SK-MEL-5 (cell line): ENCODE results near the gene PERM1. TPM values are rescaled to one million over a fixed set of nuclear protein-coding genes. Genes with fewer than 3 reads are reported as not detected.
"Not testable (repeated sequence)": the region's sequence is repeated elsewhere in the genome, so short reads cannot be mapped to it uniquely, and the experiment has no call there.

Source experiments
- DNase-seq: peaks from one replicate; pipeline ENCODE4 v3.0.0-alpha.2; 2016; ENCODE audit warnings: low read depth, low spot score
- in situ Hi-C: cut with HindIII; loops from 2 replicates; pipeline ENCODE4 v1.10.0; 2016; ENCODE audit warnings: low sequenced_read_pairs, high pct_unique_total_duplicates, low pct_unique_long_range_greater_than_20kb
- polyA plus RNA-seq, 2 experiments: library from polyadenylated mRNA; depleted of rRNA; stranded (reverse); fragments of >200 nt; gene quantifications; 2 replicates each; pipeline ENCODE4 v1.2.3, GENCODE V29; 2015
- total RNA-seq: library from RNA; depleted of rRNA; stranded (reverse); fragments of >200 nt; shearing (Covaris generic); gene quantifications from 2 replicates; pipeline ENCODE4 v1.2.3, GENCODE V29; 2014; rRNA removed

PERM1 gene, protein sequence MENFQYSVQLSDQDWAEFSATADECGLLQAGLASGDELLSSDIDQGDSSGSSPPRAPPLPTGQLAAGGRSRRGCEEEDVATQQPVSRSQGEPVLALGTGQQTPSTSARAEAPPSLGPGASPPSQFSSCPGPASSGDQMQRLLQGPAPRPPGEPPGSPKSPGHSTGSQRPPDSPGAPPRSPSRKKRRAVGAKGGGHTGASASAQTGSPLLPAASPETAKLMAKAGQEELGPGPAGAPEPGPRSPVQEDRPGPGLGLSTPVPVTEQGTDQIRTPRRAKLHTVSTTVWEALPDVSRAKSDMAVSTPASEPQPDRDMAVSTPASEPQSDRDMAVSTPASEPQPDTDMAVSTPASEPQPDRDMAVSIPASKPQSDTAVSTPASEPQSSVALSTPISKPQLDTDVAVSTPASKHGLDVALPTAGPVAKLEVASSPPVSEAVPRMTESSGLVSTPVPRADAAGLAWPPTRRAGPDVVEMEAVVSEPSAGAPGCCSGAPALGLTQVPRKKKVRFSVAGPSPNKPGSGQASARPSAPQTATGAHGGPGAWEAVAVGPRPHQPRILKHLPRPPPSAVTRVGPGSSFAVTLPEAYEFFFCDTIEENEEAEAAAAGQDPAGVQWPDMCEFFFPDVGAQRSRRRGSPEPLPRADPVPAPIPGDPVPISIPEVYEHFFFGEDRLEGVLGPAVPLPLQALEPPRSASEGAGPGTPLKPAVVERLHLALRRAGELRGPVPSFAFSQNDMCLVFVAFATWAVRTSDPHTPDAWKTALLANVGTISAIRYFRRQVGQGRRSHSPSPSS
- 0.85 and 1.3 TPM in 2 replicates for total RNA-seq
- 0.42 and 0.81 TPM in 2 replicates for polyA plus RNA-seq (2015; cell fraction: cytosol; rRNA removed)
- 0.60 TPM in 1 of 2 replicates, not detected in the other for polyA plus RNA-seq (2015; cell fraction: nucleus; rRNA removed)

GRCh38 chr1:981955-982558, at the start of gene PERM1:
Gene PERM1, minus strand, starts transcription at chr1:982093. Its CDS starts 1,064 bp downstream, at chr1:981029.
- no peak for DNase-seq
- in situ Hi-C loops: no loop called here

GRCh38 chr1:1030867-1031658, 49.2 kb upstream of the PERM1 start:
- DNase-seq: peak; percentile 56
- in situ Hi-C loops: not testable (repeated sequence)

DNA sequence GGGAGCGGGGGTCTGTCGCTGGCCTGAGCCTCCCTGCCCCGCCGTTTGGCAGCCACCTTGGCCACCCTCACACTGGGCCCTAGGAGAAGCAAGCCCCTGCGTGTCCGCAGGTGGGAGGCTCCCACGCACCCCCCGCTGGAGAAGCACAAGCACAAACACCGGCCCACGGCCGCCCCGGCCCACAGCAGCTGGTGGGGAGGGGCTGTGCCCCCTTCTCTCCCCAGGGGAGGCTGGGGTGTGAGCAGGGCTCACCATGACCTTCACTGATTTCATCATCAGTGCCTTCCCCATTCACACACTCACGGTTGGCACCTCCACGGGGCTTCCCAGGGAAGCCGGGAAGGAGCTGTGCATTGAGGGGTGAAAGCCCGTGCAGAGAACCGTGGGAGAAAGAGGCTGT, 45.9 kb upstream of the PERM1 start:
- DNase-seq: no peak
- in situ Hi-C loops: no loop called here

DNA sequence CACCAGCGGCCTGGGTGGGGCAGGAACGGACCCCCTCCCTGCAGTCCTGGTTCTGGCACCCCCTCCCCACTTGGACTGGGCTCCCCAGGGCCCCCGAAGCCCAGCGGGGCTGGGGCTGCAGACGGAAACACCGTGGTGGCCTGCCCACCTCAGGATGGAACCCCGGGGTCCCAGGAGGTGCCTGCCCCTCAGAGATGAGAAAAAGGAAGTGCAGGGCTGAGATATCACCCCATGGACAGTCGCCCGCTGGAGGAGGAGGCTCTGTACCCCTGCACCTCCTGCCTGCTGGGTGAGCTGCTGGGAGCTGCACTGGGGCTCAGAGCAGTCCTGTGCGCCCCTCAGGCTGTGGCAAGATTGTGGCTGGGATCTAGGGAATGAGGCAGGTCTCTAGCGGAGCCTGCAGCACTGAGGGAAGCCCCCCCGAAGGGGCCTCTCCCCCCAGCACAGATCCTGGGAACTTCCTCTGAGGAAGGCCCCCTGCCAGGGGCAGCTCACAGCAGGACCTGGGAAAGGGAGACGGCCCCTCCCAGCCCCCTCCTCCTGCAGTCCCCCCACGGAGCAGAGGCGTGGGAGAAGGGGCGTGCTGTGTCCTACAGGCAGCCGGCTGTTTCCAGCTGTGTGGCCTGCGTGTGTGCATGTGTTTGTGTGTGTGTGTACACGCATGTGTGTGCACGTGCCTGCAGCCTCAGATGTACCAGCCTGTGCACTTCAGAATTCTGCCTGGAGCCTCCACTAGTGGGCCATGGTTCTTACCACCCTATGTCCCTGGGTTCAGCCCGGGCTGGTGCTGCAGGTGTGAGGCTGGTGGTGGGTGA, 44.9 kb upstream of the PERM1 start:
- no peak for DNase-seq
- in situ Hi-C loops: no loop called here

- in situ Hi-C loops: no loop called here
- DNase-seq: no peak
These were observed 43.8 kb upstream of the PERM1 start for GRCh38 chr1:1025730-1026129.

GRCh38 chr1:1024771-1025699, 43.1 kb upstream of the PERM1 start:
- in situ Hi-C loops: no loop called here
- DNase-seq: no peak

GRCh38 chr1:1024149-1024770, 42.4 kb upstream of the PERM1 start:
- in situ Hi-C loops: no loop called here

DNA sequence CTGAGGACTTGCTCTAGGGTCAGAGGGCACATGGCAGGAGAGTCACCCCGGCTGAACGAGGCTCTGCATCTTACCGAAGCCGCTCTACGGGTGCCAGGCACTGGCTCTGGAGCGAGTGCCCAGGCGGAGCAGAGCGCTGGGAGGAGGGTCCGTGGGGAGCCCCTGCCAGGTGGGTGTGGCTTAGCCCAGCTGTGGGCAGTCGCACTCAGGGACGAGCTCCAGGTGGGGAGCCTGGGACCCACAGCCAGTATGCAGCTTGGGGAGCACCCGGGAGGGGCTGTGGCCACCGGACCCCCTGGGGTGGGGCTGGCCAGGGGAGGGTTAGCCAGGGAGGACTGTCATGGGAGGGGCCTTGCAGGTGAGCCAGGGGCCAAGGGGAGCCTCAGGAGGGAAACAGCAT, 41.8 kb upstream of the PERM1 start:
- in situ Hi-C loops: no loop called here
- DNase-seq: no peak

More at GRCh38 chr1:1024149-1024770, 42.4 kb upstream of the PERM1 start:
- DNase-seq: no peak

DNA sequence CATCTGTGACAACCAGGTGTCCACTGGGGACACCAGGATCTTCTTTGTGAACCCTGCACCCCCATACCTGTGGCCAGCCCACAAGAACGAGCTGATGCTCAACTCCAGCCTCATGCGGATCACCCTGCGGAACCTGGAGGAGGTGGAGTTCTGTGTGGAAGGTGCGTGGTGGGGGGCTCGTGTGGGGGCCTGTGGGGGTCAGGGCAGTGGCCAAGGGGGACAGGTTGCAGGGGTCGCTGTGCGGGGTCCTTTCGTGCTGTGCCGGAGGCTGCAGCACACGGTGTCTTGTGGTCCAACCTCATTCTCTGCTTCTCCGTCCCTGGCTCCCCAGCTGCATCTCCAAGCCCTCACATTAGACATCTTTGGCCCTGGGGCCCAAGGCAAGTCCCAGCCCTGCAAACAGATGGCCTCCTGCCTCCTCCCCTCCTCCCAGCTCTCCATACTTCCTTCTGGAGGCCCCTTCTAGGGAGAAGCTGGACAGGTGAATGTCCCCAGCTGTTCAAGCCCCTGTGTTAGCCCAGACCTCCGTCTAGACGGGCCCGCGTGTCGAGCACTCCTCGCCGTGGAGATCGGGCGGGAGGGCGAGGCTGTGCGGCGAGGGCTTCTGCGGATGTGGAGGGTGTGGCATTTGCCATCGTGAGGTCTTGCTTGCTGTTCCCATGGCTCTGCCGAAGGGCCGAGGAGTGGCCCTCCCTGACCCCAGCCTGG, 40.6 kb upstream of the PERM1 start:
- DNase-seq: no peak
- in situ Hi-C loops: no loop called here

DNA sequence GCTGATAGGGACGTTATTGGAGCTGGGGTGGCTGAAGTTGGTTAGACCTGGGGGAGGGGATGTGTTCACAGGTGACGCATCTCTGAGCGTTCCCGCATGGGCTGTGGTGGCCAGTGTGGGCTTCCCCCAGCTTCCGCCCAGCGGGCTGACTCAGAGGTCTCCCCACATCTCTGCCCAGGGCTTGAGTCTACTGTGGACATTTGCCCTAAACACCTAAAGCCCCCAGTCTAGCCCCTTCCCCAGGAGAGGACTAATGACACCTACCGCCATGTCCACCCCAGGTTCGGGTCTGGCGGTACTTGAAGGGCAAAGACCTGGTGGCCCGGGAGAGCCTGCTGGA, 40.0 kb upstream of the PERM1 start:
- no peak for DNase-seq
- in situ Hi-C loops: no loop called here

- DNase-seq: peak; percentile 33
- in situ Hi-C loops: no loop called here
These were observed 39.4 kb upstream of the PERM1 start for GRCh38 chr1:1021010-1021919.

- no peak for DNase-seq
- in situ Hi-C loops: no loop called here
These were observed 38.6 kb upstream of the PERM1 start for GRCh38 chr1:1020415-1021009.

DNA sequence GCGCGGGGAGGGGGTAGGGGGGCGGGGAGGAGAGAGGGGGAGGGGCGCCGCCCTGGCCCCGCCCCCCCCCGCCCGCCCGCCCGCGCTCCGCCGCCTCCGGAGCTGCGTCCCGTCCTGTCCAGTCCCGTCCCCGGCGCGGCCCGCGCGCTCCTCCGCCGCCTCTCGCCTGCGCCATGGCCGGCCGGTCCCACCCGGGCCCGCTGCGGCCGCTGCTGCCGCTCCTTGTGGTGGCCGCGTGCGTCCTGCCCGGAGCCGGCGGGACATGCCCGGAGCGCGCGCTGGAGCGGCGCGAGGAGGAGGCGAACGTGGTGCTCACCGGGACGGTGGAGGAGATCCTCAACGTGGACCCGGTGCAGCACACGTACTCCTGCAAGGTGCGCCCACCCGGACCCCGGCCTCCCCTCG, 38.1 kb upstream of the PERM1 start, which contains the start of gene AGRN:
TSS of gene AGRN (plus strand) at position 121 of the 405 bp plus-strand sequence. CDS start at position 174, 53 bp downstream.
- no peak for DNase-seq

More for the DNA sequence above, 38.1 kb upstream of the PERM1 start, which contains the start of gene AGRN:
- in situ Hi-C loops: no loop called here
